IMR-90 (cell line): Measurements from ENCODE around the gene LRRC14B.

Experiments
- CEBPB ChIP-seq: IDR thresholded peaks from 2 replicates; pipeline ENCODE4 v1.6.1; 2012; ENCODE audit warnings: low read depth, low read length, improper control_type of control experiment
- CHD1 ChIP-seq: IDR thresholded peaks from 2 replicates; pipeline ENCODE4 v1.6.1; 2012; ENCODE audit warnings: low read depth, low read length, improper control_type of control experiment
- MAFK ChIP-seq: IDR thresholded peaks from 2 replicates; pipeline ENCODE4 v1.6.1; 2012; ENCODE audit warnings: low read depth, low read length, improper control_type of control experiment
- POLR2A ChIP-seq: IDR thresholded peaks from 2 replicates; pipeline ENCODE4 v1.6.1; 2012; ENCODE audit warnings: mild to moderate bottlenecking, low read depth, low read length
- RAD21 ChIP-seq: IDR thresholded peaks from 2 replicates; pipeline ENCODE4 v1.6.1; 2012; ENCODE audit warnings: low read length, improper control_type of control experiment
- RCOR1 ChIP-seq: IDR thresholded peaks from 2 replicates; pipeline ENCODE4 v1.6.1; 2012; ENCODE audit warnings: mild to moderate bottlenecking, low read length, improper control_type of control experiment; ENCODE audit not compliant: insufficient replicate concordance
- TF ChIP-seq, protein P1 (sequence below): fragments of 150-350 bp; IDR thresholded peaks from 2 replicates; pipeline ENCODE4 v1.6.1; 2017; ENCODE audit warnings: mild to moderate bottlenecking, antibody characterized with exemption, low read length, low read depth
- TF ChIP-seq, protein P2 (sequence below): conservative IDR thresholded peaks from 2 replicates; pipeline ENCODE4 v1.5.1; 2012; ENCODE audit warnings: mild to moderate bottlenecking, low read depth, low read length, improper control_type of control experiment
- TF ChIP-seq, protein P3 (sequence below): fragments of 150-350 bp; IDR thresholded peaks from 2 replicates; pipeline ENCODE4 v1.6.1; 2016; ENCODE audit warnings: low read depth, mild to moderate bottlenecking, low read length, moderate library complexity, borderline replicate concordance

DNA sequence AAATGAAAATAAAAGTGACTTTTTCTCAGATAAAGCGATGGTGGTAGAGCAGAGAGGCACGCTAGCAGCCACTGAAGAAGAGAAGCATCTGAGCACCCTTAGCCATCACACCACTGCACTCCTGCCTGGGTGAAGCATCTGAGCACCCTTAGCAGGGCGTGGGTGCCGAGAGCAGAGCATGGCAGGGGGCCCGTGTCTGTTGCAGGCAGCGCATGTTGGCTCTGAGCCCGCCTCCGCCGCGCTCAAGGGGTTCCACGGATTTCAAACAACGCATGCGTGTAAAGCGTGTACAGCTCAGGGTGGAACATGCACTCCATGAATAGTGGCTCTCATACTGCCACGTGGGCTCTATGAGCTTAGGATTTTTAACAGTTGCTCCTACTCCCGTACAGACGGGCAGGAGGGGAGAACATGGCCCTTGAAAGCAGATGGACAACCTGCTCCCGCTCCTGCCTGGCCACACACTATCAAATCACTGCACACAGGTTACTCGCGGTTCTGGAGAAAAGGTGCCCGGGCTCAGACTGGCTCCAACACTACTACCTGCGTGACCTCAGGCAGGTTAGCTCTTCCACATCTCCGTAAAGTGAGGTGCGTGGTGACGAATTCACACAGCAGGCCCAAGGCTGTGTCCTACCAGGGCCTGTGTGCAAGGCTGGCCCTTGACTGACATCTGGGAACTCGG, 12.1 kb downstream of the LRRC14B start:
- TF ChIP-seq, protein P1, sequence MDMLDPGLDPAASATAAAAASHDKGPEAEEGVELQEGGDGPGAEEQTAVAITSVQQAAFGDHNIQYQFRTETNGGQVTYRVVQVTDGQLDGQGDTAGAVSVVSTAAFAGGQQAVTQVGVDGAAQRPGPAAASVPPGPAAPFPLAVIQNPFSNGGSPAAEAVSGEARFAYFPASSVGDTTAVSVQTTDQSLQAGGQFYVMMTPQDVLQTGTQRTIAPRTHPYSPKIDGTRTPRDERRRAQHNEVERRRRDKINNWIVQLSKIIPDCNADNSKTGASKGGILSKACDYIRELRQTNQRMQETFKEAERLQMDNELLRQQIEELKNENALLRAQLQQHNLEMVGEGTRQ, result no peak
- TF ChIP-seq, protein P2, sequence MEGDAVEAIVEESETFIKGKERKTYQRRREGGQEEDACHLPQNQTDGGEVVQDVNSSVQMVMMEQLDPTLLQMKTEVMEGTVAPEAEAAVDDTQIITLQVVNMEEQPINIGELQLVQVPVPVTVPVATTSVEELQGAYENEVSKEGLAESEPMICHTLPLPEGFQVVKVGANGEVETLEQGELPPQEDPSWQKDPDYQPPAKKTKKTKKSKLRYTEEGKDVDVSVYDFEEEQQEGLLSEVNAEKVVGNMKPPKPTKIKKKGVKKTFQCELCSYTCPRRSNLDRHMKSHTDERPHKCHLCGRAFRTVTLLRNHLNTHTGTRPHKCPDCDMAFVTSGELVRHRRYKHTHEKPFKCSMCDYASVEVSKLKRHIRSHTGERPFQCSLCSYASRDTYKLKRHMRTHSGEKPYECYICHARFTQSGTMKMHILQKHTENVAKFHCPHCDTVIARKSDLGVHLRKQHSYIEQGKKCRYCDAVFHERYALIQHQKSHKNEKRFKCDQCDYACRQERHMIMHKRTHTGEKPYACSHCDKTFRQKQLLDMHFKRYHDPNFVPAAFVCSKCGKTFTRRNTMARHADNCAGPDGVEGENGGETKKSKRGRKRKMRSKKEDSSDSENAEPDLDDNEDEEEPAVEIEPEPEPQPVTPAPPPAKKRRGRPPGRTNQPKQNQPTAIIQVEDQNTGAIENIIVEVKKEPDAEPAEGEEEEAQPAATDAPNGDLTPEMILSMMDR, result no peak
- no peak for TF ChIP-seq RAD21
- TF ChIP-seq CEBPB, result no peak
- no peak for TF ChIP-seq POLR2A
- TF ChIP-seq, protein P3, sequence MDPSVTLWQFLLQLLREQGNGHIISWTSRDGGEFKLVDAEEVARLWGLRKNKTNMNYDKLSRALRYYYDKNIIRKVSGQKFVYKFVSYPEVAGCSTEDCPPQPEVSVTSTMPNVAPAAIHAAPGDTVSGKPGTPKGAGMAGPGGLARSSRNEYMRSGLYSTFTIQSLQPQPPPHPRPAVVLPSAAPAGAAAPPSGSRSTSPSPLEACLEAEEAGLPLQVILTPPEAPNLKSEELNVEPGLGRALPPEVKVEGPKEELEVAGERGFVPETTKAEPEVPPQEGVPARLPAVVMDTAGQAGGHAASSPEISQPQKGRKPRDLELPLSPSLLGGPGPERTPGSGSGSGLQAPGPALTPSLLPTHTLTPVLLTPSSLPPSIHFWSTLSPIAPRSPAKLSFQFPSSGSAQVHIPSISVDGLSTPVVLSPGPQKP, result no peak
- no peak for TF ChIP-seq CHD1
- TF ChIP-seq MAFK, result no peak
- no peak for TF ChIP-seq RCOR1
